ENCODE data around the gene APEH. TPM values are rescaled to one million over a fixed set of nuclear protein-coding genes. Genes with fewer than 3 reads are reported as not detected.

APEH gene
- total RNA-seq, 1 donor from 2014 or later: 126 TPM

DNA sequence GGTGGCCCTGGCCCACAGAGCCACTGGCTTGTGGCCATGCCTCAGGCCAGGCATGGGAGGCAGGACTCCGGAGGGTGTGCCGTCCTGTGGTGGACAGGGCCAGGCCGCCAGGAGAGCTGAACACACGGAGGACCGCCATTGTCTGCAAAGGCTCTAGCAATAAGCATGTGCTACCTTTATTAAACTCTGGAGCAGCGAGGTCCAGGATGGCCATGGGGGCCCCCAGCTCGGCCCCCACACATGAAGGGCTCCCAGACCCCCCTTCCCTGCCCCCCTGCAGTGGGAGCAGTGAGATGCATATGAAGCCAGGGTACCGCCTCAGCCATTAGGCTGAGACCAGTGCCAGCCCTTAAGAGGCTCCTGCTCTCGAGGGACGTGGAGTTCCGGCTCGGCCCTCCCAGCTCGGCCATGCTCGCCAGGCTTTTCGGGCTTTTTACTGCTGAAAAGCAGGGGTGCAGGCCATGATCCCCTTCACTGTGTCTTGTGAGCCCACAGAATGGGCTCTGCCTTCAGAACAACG is 42.6 kb downstream of the APEH start:
- no peak overlapping the region for H3K4me3 ChIP-seq (ENCODE audit: low read depth, low read length)
- TF ChIP-seq, protein P1, sequence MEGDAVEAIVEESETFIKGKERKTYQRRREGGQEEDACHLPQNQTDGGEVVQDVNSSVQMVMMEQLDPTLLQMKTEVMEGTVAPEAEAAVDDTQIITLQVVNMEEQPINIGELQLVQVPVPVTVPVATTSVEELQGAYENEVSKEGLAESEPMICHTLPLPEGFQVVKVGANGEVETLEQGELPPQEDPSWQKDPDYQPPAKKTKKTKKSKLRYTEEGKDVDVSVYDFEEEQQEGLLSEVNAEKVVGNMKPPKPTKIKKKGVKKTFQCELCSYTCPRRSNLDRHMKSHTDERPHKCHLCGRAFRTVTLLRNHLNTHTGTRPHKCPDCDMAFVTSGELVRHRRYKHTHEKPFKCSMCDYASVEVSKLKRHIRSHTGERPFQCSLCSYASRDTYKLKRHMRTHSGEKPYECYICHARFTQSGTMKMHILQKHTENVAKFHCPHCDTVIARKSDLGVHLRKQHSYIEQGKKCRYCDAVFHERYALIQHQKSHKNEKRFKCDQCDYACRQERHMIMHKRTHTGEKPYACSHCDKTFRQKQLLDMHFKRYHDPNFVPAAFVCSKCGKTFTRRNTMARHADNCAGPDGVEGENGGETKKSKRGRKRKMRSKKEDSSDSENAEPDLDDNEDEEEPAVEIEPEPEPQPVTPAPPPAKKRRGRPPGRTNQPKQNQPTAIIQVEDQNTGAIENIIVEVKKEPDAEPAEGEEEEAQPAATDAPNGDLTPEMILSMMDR (conservative IDR thresholded peaks at IDR 0.05; ENCODE audit: low read depth, low read length): no peak
- no peak for DNase-seq (ENCODE audit: low read depth)

DNA sequence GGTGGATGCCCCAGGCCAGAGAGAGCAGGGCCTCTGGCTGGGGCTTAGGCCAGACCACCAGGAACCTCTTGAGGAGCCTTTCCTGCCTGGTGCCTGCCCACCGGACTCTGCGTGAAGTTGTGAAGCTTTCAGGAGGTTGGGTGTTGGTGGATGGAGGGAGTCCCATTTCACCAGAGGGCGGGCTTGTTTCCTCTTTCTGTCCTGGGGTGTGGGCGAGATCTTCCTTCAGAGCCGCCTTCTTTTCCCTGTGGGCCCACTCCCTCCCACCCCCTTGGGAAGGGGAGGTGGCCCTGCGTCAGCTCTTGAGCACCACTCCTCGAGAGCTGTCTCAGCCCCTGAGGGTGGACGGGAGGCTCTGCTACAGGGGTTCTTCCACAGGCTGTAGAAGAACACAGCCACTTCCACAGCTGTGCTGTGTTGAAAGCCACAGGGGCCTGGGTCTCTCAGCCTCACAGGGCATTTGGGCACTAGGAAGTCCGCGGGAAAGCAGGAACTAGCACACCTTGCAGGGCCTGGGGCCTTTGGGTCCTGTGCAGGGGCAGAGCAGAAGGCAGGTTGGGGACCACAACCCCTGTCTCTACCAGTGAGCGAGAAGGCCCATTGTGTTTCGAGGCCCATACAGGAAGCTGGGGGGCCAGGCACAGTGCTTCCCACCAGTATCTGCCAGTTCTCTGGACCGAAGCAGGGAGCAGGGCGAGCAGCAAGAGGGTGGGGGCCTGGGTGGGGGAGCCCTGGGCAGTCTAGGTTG is 43.2 kb downstream of the APEH start:
- H3K4me3 ChIP-seq (ENCODE audit: low read depth, low read length): no peak overlapping the region
- no peak for DNase-seq (ENCODE audit: low read depth)
- TF ChIP-seq, protein P1 (conservative IDR thresholded peaks at IDR 0.05; ENCODE audit: low read depth, low read length): no peak

DNA sequence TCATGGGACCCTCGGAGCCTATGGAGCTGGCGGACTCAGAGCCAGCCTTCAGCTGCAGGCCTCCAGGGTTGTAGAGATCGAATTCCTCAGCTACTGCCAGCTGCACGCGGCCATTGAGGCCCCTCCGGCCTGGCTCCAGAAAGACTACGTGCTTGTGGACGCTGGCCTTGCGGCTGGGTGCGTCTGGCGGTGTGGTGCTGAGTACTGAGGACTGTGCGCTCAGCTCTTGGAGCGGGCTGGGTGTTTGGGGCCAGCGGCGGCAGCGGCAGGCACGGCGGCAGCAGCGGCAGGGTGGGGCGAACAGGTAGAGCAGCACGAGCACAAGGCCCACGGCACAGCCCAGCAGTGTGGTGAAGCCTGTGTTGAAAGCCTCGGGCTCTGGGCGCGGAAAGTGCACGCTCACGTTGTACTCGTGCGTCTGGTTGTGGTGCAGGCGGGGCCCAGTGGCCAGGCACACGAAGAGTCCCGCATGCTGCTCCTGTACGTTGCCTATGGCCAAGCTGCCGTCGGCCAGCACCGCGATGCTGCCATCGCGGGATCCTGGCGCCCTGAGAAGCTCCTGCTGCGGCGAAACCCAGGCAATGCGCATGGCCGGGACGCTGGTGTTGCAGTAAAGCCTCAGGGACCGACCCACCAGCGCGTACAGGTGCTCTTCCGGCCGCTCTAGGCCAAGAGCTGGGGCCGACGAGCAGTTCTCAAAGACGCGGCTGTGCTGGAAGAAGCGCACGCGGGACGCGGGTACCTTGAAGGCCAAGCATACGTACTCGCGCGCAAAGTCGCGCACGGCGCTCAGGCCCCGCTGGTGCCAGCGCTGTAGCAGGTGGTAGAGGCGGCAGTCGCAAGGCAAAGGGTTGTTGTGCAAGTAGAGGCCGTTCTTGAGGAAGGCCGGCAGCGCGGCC is 44.1 kb downstream of the APEH start:
- TF ChIP-seq, protein P1 (conservative IDR thresholded peaks at IDR 0.05; ENCODE audit: low read depth, low read length): no peak
- H3K4me3 ChIP-seq (ENCODE audit: low read depth, low read length): no peak overlapping the region
- no peak for DNase-seq (ENCODE audit: low read depth)

DNA sequence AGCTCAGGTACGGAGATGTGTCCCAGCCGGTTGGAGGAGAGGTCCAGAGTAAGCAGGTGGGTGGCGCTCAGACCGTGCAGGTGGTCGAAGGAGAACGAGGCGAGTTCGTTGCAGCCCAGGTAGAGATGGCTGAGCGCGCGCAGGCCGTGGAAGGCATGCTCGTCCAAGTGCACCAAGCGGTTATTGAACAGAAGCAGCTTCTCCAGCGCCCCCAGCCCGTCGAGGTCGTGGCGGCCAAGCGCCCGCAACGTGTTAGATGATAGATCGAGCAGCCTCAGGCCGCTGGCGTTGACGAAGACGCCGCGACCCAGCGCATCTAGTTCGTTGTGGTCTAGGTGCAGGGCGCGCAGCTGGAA is 44.7 kb downstream of the APEH start:
- TF ChIP-seq, protein P1 (conservative IDR thresholded peaks at IDR 0.05; ENCODE audit: low read depth, low read length): no peak
- peak overlapping the region; percentile 44 for H3K4me3 ChIP-seq (ENCODE audit: low read depth, low read length)
- no peak for DNase-seq (ENCODE audit: low read depth)

DNA sequence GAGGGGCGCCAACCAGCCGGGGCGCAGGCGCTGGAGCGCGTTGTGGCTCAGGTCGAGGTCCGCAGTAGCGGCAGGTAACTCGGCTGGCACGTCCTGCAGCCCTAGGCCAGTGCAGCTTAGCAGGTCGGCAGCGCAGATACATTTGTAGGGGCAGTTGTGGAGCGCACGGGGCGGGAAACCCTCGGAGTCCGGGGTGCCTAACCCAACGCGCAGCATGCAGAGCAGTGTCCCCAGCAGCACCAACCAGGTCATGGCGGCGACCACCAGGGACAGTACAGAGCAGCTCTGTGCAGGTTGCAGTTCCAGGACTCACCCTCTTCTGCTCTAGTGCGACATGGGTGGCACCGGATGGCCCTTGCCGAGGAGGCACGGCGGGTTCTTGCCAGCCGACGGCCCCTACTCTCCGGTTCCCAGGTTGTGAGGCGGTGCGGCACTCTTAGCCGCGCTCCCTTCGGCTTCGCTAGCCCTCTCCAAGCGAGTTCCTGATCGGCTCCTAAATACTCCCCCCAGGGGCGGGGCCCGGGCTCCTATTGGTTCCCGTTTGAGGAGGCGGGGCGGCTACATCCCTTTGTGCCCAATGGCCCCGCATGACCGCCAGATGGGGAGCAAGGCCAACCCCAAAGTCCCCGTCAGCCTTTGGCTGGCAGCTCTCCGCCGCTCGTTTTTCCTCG is 45.2 kb downstream of the APEH start, which contains the start of gene AMIGO3:
Gene AMIGO3, minus strand, starts transcription at position 471 of the 671 bp plus-strand sequence. Its CDS starts 219 bp downstream, at position 252.
- TF ChIP-seq, protein P1 (conservative IDR thresholded peaks at IDR 0.05; ENCODE audit: low read depth, low read length): peak; percentile 32
- H3K4me3 ChIP-seq (ENCODE audit: low read depth, low read length): peak within 1 kb of the TSS; percentile 44
- DNase-seq (ENCODE audit: low read depth): no peak

DNA sequence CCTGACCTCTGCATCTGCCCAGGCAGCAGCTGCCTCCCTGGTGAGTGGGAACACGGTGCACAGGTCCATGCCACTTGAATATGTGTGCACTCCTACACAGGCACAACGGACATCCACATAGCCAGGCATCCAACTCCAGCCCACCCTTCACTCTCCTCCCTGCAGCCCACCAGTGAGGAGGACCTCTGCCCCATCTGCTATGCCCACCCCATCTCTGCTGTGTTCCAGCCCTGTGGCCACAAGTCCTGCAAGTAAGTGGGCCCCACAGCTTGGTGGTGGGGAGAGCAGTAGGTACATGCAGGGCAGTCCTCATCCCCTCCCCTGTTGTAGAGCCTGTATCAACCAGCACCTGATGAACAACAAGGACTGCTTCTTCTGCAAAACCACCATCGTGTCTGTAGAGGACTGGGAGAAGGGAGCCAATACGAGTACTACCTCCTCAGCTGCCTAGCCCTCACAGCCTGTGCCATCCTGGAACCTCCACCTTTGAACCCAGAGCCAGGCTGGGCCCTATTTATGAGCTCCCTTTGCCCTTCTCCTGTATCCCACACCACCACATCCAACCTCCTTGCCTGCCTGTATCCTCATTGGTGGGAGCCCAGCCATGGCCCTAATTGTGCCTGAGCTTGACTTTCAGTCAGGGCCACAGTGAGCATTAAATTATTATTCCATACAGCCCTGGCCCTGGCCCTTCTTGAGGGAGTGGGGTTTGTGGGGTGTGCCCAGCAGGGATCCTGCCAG is 46.9 kb downstream of the APEH start:
- no peak overlapping the region for H3K4me3 ChIP-seq (ENCODE audit: low read depth, low read length)
- no peak for DNase-seq (ENCODE audit: low read depth)
- TF ChIP-seq, protein P1 (conservative IDR thresholded peaks at IDR 0.05; ENCODE audit: low read depth, low read length): no peak
